Right lobe of liver (tissue), 6 donors: ENCODE data around the gene RNF152. TPM values are rescaled to one million over a fixed set of nuclear protein-coding genes. Genes with fewer than 3 reads are reported as not detected.
"Not testable (repeated sequence)": the region's sequence is repeated elsewhere in the genome, so short reads cannot be mapped to it uniquely, and the experiment has no call there.

Experiments used
- ATAC-seq, 4 donors: fragments of 200-7000 bp; cut with Tn5 transposase; one replicate each; pipeline ENCODE4 v1.9.1; 2020; ENCODE audit warnings: mild to moderate bottlenecking in 4 of 4, moderate library complexity in 4 of 4
- DNase-seq, 3 donors: peaks; one replicate each; pipeline ENCODE4 v3.0.0-alpha.2; 2020
- H3K27ac ChIP-seq, 3 donors: fragments of 200-600 bp; one replicate each; pipeline ENCODE4 v1.8.0; 2022
- H3K27me3 ChIP-seq, 2 donors: fragments of 200-600 bp; one replicate each; pipeline ENCODE4 v1.8.0; 2022
- H3K36me3 ChIP-seq, 4 donors: fragments of 200-600 bp; sonication (generic) in 1 of 4; one replicate each; pipeline versions ENCODE4 v1.5.1 to v1.8.0; 2017 to 2022; ENCODE audit warnings: control low read depth in 1 of 4
- H3K4me1 ChIP-seq, 4 donors: fragments of 200-600 bp; sonication (generic) in 1 of 4; one replicate each; pipeline versions ENCODE4 v1.5.1 to v1.8.0; 2017 to 2022; ENCODE audit warnings: control low read depth in 1 of 4
- H3K4me3 ChIP-seq, 3 donors: fragments of 200-600 bp; one replicate each; pipeline ENCODE4 v1.8.0; 2022
- H3K9me3 ChIP-seq, 4 donors: fragments of 200-600 bp; sonication (generic) in 1 of 4; one replicate each; pipeline versions ENCODE4 v1.5.1 to v1.8.0; 2017 to 2022; ENCODE audit warnings: control low read depth in 1 of 4
- POLR2A ChIP-seq: fragments of 450-650 bp; IDR thresholded peaks from one replicate; pipeline ENCODE4 v1.6.1; 2017; ENCODE audit warnings: antibody characterized with exemption, mild to moderate bottlenecking
- WGBS: methylation state at CpG from one replicate; pipeline ENCODE4 v1.1.6; 2018; ENCODE audit warnings: low coverage, low lambda C conversion rate; ENCODE audit not compliant: insufficient coverage; ENCODE audit errors: missing lambda C conversion rate; 5-methylcytosine and 5-hydroxymethylcytosine counted together
- intact Hi-C, 2 donors: fragments of 100-400 bp; cut with DNase I; formaldehyde crosslinking; loops; one replicate each; pipeline versions ENCODE4 v1.11.2 to v1.14.1; 2022
- total RNA-seq, 6 experiments: library from RNA; depleted of rRNA in 2 of 6; stranded (reverse); fragments of >200 nt in 2 of 6; fragmentation: NEBNext Ultra II Directional in 3 of 6; extraction: Animal tissue kit (Norgen Biotek cat#: 25700) in 3 of 6; gene quantifications; one replicate each; pipeline versions ENCODE4 v1.1.0 to v1.2.4, GENCODE V29; 2016 to 2023
- TF ChIP-seq, protein P1 (sequence below), 4 donors: fragments of 200-600 bp in 3 of 4; fragments of 450-650 bp in 1 of 4; IDR thresholded peaks; one replicate each; pipeline versions ENCODE4 v1.5.1 to v1.8.0; 2016 to 2022; ENCODE audit warnings: antibody characterized with exemption in 4 of 4, mild to moderate bottlenecking in 2 of 4
- donor health status: DM: no; HTN: yes; CAD: no.
- donor health status: DM: no; HTN: no; CAD: no.
- donor health status: DM: no; HTN: no; CAD: no.
- donor health status: DM: no; HTN: yes; CAD: no.
- donor health status: DM: no; HTN: yes; CAD: no.

The RNF152 gene
- total RNA-seq, 6 experiments from 2014 or later = 19.5 to 101 (median 54.1) TPM

DNA sequence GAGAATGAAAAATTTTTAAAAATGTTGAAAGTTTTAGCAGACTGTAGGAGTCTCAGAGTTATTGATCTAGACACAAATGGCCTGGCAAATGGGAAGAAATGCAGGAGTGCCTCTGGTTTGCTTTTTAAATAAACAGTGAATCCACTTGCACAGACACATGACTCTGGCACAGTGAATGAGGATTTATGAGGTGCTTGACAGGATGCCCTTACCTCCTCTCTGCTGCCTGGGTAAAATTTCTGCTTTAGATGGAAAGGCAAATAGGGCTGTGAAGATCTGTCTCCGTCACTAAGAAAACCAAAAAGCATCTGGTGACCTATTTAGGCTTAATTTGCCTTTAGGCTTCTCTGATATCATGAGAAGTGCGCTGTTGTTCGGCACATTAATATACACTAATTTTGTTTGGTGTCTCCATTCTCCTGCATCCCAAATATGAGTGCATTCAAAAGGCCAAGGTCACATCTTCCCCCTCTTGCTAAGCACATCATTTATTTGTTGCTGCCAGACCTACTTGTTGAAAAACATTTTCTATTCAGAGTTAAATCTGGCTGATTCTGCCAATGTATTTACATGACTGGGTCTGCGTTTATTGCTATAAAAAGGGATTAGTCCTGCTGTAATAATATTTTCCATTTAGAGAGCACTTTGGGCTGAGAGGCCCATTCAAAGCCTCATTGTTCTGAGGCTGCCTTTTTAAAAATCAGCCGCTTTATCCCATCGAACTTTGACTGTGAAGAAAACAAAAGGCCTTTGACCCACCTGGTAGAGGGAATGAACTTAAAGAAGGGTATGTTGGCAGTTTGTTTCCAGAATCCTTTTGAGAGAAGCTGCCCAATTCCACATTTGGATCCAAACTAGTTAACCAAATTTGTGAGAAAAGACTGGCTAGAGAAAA is 94.9 kb downstream of the RNF152 start:
- H3K27me3 ChIP-seq = no peaks in the 10 kb centered on the region
- no peaks in the 10 kb centered on the region for H3K4me1 ChIP-seq
- intact Hi-C loops = no loop called here
- H3K9me3 ChIP-seq = no peaks in the 10 kb centered on the region
- no peak for TF ChIP-seq POLR2A
- TF ChIP-seq, protein P1, sequence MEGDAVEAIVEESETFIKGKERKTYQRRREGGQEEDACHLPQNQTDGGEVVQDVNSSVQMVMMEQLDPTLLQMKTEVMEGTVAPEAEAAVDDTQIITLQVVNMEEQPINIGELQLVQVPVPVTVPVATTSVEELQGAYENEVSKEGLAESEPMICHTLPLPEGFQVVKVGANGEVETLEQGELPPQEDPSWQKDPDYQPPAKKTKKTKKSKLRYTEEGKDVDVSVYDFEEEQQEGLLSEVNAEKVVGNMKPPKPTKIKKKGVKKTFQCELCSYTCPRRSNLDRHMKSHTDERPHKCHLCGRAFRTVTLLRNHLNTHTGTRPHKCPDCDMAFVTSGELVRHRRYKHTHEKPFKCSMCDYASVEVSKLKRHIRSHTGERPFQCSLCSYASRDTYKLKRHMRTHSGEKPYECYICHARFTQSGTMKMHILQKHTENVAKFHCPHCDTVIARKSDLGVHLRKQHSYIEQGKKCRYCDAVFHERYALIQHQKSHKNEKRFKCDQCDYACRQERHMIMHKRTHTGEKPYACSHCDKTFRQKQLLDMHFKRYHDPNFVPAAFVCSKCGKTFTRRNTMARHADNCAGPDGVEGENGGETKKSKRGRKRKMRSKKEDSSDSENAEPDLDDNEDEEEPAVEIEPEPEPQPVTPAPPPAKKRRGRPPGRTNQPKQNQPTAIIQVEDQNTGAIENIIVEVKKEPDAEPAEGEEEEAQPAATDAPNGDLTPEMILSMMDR (IDR thresholded peaks at IDR 0.05) = no peak
- H3K36me3 ChIP-seq = no peaks in the 10 kb centered on the region
- WGBS = 88% methylated on average over 6 of the region's 6 CpGs
- H3K4me3 ChIP-seq = no peak overlapping the region
- DNase-seq (no peak), ATAC-seq (no peak)
- H3K27ac ChIP-seq = no peak overlapping the region

DNA sequence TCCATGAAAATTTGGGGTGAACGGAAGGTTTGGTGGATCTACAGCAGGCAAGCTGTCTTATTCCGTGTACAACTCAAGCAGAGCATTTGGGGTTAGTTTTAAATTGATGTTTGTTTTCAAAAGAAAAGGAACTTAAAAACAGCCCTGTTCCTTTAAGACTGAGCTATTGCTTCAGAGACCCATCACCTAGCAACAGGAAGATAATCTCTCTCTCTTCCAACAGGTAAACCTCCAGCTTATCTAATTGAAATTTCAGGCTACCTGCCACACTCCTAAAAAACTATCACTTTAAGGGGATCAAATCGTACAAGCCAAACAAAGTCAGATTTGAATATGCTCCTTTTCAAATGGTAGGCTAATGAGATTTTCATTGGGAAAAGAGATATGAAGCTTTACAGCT is 101.8 kb downstream of the RNF152 start:
- TF ChIP-seq, protein P1 (IDR thresholded peaks at IDR 0.05) = no peak
- no peak for TF ChIP-seq POLR2A
- Histone ChIP-seq H3K27me3 (no peaks in the 10 kb centered on the region), H3K36me3 (no peaks in the 10 kb centered on the region), H3K9me3 (no peaks in the 10 kb centered on the region), H3K4me1 (no peaks in the 10 kb centered on the region), H3K4me3 (no peak overlapping the region), H3K27ac (no peak overlapping the region)
- DNase-seq = no peak
- intact Hi-C loops = no loop called here
- ATAC-seq = peak in 1 of 4 donors; percentile 30
- 77% methylated on average over 3 of the region's 3 CpGs for WGBS

DNA sequence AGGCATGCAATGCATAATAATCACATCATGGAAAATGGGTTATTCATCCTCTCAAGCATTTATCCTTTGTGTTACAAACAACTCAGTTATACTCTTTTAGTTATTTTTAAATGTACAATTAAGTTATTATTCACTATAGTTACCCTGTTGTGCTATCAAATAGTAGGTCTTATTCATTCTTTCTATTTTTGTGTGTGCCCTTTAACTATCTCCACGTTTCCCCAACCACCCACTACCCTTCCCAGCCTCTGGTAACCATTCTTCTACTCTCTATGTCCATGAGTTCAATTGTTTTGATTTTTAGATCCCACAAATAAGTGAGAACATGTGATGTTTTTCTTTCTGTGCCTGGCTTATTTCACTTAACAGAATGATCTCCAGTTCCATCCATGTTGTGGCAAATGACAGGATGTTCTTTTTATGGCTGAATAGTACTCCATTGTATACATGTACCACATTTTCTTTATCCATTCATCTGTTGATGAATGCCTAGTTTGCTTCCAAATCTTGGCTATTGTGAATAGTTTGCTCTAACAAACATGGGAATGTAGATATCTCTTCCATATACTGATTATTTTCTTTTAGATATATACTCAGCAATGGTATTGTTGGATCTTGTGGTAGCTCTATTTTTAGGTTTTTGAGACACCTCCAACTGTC is 105.7 kb downstream of the RNF152 start:
- DNase-seq, H3K27ac ChIP-seq, intact Hi-C loops, H3K9me3 ChIP-seq, H3K27me3 ChIP-seq, ATAC-seq, H3K4me3 ChIP-seq, H3K4me1 ChIP-seq, H3K36me3 ChIP-seq: not testable (repeated sequence)
- WGBS = 33% methylated on average over 1 of the region's 1 CpG

DNA sequence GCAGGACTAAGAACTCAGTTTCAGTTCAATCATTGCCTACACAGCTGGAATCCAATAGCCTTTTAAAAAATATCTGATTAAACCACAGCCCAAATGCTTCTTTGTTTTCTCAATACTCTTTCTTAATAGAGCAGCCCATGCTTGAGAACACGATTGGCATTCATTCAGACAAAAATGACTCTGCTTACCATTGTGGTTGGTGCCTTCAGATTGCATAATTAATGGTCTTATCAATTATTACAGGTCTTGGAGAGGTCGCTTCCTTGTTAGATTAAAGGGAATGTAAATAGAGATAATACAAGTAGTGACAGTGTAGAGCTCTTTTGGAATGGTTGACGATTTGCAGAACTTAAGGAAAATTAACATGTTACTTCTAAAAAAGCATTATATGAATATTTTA is 107.2 kb downstream of the RNF152 start:
- Histone ChIP-seq H3K4me3 (no peak overlapping the region), H3K4me1 (no peaks in the 10 kb centered on the region), H3K27me3 (no peaks in the 10 kb centered on the region), H3K36me3 (no peaks in the 10 kb centered on the region), H3K27ac (no peak overlapping the region), H3K9me3 (no peaks in the 10 kb centered on the region)
- 27% methylated on average over 3 of the region's 3 CpGs for WGBS
- peak in 1 of 4 donors; percentile 38 for ATAC-seq
- DNase-seq = no peak
- intact Hi-C loops = no loop called here
- TF ChIP-seq, protein P1 (IDR thresholded peaks at IDR 0.05) = no peak
- no peak for TF ChIP-seq POLR2A

DNA sequence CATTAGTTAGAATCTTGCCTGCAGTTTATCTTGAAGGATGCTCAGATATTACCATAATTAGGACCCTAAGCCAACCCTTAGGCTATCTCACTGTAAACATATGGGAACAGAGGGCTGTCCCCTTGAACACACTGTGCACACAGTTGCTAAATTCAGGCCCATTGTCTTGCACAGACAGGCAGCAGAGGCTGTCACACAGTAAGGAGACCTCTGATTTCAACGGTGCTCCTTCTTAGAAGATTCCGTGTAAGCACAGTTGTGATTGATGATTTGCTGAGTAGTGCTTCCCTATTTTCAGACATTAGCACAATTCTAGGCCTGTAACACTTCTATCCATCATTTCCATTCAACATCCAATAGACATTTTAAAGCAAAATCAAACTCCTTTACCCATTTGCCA is 108.0 kb downstream of the RNF152 start:
- no peak overlapping the region for H3K4me3 ChIP-seq
- DNase-seq = no peak
- no CpG with 5 or more reads among the region's 2 CpGs for WGBS
- no peaks in the 10 kb centered on the region for H3K36me3 ChIP-seq
- H3K27me3 ChIP-seq = no peaks in the 10 kb centered on the region
- H3K4me1 ChIP-seq = no peaks in the 10 kb centered on the region
- TF ChIP-seq, protein P1 (IDR thresholded peaks at IDR 0.05) = no peak
- no peak for TF ChIP-seq POLR2A
- intact Hi-C loops = no loop called here
- H3K9me3 ChIP-seq = no peaks in the 10 kb centered on the region
- ATAC-seq = peak in 2 of 4 donors; percentile 7 to 14
- H3K27ac ChIP-seq = no peak overlapping the region
